Stimulated activated CD8-positive, alpha-beta memory T cell treated with anti-CD3 and anti-CD28 coated beads, Interleukin-15, amount 100 ng/mL, for 24 hours (primary cell): ENCODE measurements around the gene NCOA7.

Experiments
- DNase-seq: peaks from one replicate; pipeline ENCODE4 v3.0.0-alpha.2; 2020; ENCODE audit warnings: low read depth

The NCOA7 gene

GRCh38 chr6:125815080-125815910 is 24.5 kb downstream of the NCOA7 start:
- no peak for DNase-seq

- no peak for DNase-seq
Measured at GRCh38 chr6:125816828-125817280, 26.1 kb downstream of the NCOA7 start.

DNA sequence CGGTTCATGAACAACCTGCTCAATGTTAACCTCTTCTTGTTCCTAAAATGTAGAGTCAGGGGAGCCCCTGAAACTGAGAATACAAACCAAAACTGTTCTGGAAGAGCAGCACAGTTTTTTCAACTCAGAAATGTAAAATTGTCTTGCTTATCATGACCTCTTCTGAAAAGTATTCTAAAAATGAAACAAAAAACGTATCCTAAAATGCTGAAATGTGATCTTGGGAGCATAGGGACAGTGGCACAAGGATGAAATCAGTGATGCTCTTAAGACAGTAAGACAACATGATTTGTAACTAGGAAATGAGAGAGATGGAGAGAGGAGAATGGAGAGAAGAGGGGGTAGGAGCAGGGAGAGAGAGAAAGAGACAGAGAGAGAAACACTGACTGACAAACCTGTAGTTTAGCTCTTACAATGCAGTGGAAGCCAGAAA is 27.5 kb downstream of the NCOA7 start:
- no peak for DNase-seq

GRCh38 chr6:125818772-125819260 is 28.1 kb downstream of the NCOA7 start:
- DNase-seq, result no peak

- no peak for DNase-seq
Measured at GRCh38 chr6:125819535-125820326, 29.0 kb downstream of the NCOA7 start.

- no peak for DNase-seq
Measured at GRCh38 chr6:125821825-125822281, 31.1 kb downstream of the NCOA7 start.

DNA sequence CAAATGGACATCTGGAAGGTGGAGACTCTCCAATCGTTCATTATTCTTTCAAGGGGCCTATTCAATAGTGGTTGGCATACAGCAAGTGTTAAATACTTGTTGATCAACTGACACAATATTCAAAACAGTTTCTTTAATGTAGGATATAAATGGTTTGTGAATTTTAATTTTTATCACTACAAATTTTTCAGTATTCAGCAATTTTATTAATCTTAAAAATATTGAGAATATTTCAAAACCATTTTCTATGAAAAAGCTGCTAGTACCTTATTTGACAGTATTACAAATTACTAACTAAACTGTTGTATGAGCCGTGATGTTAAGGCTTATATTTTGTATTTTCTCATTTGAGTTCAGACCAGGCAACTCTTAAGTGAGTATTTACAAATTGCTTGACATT is 32.4 kb downstream of the NCOA7 start:
- DNase-seq, result no peak

DNA sequence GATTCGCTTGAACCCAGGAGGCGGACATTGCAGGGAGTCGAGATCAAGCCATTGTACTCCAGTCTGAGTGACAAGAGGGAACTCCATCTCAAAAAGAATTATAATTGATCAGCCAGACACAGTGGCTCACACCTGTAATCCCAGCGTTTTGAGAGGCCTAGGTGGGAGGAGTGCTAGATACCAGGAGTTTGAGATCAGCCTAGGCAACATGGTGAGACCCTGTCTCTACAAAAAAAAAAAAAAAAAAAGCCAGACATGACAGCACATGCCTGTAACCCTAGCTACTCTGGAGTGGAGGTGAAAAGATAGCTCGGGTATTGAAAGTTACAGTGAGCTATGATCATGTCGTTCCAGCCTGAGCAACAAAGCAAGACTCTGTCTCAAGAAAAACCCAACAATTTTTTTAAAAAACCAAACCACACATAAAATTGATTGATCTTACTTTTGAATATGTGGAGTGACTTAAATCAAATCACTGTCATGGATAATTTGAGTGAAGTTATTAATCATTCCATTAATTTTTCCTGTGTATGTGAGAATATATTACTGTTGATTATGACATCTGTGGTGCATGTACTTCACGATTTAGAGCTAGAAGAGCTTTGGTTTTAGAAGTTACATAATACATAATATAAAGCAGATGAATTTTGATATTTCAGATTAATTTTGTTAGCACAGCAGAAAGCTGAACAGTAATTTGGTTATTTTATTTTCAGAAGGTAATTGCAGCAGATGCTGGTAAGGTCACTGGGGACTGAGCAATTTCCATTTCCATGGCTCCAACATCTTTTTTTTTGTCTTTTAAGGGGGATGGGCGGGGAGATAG is 34.4 kb downstream of the NCOA7 start:
- no peak for DNase-seq

GRCh38 chr6:125826695-125827463 is 36.1 kb downstream of the NCOA7 start:
- DNase-seq, result no peak

GRCh38 chr6:125827788-125828320 is 37.1 kb downstream of the NCOA7 start:
- no peak for DNase-seq

- DNase-seq, result no peak
Measured at GRCh38 chr6:125828476-125829039, 37.8 kb downstream of the NCOA7 start.

GRCh38 chr6:125829433-125829832 is 38.7 kb downstream of the NCOA7 start:
- no peak for DNase-seq

DNA sequence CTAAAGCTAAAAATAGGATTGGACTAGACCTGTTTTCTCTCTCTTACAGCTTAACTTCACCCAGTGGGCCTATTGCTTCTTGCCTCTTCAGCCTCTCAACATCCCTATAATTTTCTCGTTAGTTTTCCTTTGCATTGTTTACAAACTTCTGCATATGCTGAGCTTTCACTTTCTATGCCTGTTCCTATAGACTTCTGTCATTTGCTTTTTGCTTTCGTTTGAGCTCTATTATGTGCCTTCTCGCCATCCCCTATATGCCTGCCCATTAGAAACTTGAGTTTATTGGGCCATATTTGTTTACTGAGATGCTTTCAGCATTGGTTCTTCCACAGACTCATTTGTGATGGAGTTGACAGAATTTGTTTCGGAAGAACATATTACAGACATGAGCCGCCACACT is 40.9 kb downstream of the NCOA7 start:
- DNase-seq, result no peak

DNA sequence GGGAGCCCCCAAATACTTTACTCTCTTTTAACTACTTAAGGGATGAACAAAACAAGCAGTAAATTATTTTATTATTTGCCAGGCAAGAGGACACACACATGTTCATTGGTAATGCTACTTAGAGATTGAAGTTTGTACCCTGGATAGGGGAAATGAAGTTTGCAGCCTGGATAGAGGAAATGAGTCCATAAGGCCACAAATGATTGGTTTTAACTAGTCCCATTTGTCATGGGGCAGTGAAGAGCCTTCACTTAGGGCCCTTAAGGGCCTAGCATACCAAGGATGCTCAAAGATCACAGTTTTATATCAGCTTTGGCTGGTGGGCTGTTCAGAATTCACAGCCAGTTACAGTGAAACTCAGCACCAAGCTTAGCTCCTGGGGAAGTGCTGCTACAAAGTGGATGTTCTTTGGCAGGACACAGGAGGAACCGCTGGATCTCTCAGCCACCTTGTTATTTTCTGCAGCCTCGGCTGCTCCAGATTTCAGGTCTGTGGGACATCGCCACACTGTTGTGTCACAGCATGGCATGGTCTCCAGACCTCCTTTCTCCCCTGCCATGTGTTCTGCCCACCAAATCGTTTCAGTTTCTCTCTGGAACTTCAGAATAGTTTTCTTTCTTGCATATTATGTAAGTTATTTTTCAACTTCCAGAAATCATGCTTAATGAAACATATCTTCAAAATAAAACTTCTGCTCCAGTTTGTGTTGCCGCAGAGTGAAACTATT is 41.8 kb downstream of the NCOA7 start:
- DNase-seq, result no peak

DNA sequence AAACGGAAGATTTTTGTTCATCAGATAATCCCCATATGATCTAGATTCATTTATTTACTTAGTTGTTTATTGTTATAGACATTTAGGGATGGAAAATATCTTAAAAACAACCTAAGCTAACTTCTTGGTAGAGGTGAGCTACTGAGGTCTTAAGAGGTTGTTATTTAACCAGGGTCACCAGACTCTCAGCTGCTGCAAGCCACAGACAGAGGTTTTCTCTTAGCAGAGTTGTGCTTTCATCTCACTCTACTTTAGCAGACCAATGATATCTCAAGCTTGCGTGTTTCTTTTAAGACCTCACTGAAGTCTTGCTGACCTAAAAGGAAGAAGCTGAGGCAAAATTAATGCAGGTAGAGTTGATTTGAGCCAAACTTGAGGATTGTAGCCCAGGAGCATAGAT is 43.6 kb downstream of the NCOA7 start:
- DNase-seq, result no peak

- no peak for DNase-seq
Measured at GRCh38 chr6:125835221-125835744, 44.5 kb downstream of the NCOA7 start.

DNA sequence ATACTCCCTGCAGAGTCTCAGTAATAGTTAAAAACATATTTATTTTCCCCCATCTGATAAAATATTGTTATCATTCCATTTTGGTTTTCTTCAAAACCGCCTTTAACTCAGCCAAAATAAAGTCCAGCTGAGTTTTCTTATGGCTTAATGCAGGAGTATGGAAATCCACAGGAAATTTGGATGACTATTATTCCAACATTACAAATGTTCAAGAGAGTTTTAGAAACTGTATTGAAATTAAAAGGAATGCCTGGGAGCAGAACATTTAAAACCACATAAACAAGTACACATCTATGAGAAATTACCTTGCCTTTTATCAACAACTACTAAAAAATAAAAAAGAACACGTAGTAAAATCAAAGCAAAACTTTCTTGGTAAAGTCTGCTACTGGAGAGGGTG is 45.7 kb downstream of the NCOA7 start:
- DNase-seq, result no peak

DNA sequence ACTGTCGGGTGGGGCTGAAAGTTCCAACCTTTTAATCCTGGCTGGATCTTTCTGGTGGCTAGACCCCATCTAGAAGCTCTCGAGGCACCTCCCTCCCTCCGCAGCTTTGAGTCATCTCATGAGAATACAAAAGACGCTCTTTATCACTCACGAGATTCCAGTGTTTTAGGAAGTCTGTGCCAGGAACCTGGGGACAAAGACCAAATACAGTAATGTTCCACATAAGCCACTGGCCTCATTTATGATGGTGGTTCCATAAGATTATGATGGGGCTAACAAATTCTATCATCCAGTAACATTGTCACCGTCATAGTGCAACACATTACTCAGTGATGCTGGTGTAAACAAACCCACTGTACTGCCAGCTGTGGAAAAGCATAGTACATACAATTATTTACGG is 48.7 kb downstream of the NCOA7 start:
- DNase-seq, result no peak

- DNase-seq, result no peak
Measured at GRCh38 chr6:125839879-125840278, 49.1 kb downstream of the NCOA7 start.
